ENCODE measurements around the gene PXDN. TPM values are rescaled to one million over a fixed set of nuclear protein-coding genes. Genes with fewer than 3 reads are reported as not detected.

Gene PXDN
- total and polyA plus RNA-seq, 10 of the 15 experiments (the other 5 are each of a cell fraction or from before 2014, with no cell fraction given), result 0.12 to 0.69 (median 0.23) TPM; not detected in 5

DNA sequence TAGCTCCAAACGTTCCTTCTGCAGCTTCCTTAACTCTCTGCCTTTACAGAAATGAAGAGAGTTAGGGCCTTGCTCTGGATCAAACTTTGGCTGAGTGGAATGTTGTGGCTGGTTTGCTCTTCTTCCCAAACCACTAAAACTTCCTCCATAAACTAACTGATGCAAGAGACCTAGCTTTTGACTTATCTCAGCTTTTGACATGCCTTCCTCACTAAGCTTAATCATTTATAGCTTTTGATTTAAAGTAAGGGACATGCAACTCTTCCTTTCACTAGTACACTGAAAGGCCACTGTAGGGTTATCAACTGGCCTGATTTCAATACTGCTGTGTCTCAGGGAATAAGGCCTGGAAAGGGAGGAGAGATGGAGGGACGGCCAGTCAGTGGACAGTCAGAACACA, 8.3 kb downstream of the PXDN start:
- Histone ChIP-seq H3K9ac (ENCODE audit: control insufficient read depth, insufficient read depth, low read length) (no peak overlapping the region), H4K20me1 (ENCODE audit: control insufficient read depth, insufficient read depth) (no peaks in the 10 kb centered on the region), H3K4me3 (no peak overlapping the region), H3K9me3 (replicated peaks; ENCODE audit: control insufficient read depth, insufficient read depth, low read length) (no peaks in the 10 kb centered on the region), H3K4me1 (ENCODE audit: control insufficient read depth, insufficient read depth, low read length) (no peaks in the 10 kb centered on the region), H3K79me2 (ENCODE audit: control insufficient read depth, insufficient read depth, low read length) (no peaks in the 10 kb centered on the region), H3K27me3 (replicated peaks in 1 of 2; ENCODE audit: control insufficient read depth in 2 of 2, insufficient read depth in 2 of 2, low read length in 1 of 2) (no peaks in the 10 kb centered on the region), H3K4me2 (ENCODE audit: control insufficient read depth, insufficient read depth) (no peak overlapping the region), H3K36me3 (ENCODE audit: control insufficient read depth in 2 of 2, insufficient read depth in 2 of 2, low read length in 1 of 2) (no peaks in the 10 kb centered on the region), H3K27ac (ENCODE audit: control insufficient read depth, insufficient read depth) (no peak overlapping the region), H2AFZ (ENCODE audit: control insufficient read depth, low read depth, low read length) (no peak overlapping the region)
- DNase-seq (ENCODE audit: low read depth, low spot score) (no peak), ATAC-seq (no peak), FAIRE-seq (no peak)
- RAD21 ChIA-PET (ENCODE audit: unreplicated experiment), result no interaction called here
- POLR2A ChIA-PET, result no interaction called here
- in situ Hi-C loops (cut with MboI) (no loop called here), intact Hi-C loops (cut with micrococcal nuclease; ENCODE audit: unreplicated experiment) (no loop called here)
- CTCF ChIA-PET, result no interaction called here
- 0% methylated on average over 2 of the region's 2 CpGs for WGBS (ENCODE audit: insufficient coverage, insufficient replicate concordance, low lambda C conversion rate, missing lambda C conversion rate)
- TF ChIP-seq CBX5 (IDR thresholded peaks at IDR 0.05; ENCODE audit: low read depth), result no peak
- no peak for TF ChIP-seq KDM1A (IDR thresholded peaks at IDR 0.05; ENCODE audit: borderline replicate concordance)
- TF ChIP-seq, protein P1, sequence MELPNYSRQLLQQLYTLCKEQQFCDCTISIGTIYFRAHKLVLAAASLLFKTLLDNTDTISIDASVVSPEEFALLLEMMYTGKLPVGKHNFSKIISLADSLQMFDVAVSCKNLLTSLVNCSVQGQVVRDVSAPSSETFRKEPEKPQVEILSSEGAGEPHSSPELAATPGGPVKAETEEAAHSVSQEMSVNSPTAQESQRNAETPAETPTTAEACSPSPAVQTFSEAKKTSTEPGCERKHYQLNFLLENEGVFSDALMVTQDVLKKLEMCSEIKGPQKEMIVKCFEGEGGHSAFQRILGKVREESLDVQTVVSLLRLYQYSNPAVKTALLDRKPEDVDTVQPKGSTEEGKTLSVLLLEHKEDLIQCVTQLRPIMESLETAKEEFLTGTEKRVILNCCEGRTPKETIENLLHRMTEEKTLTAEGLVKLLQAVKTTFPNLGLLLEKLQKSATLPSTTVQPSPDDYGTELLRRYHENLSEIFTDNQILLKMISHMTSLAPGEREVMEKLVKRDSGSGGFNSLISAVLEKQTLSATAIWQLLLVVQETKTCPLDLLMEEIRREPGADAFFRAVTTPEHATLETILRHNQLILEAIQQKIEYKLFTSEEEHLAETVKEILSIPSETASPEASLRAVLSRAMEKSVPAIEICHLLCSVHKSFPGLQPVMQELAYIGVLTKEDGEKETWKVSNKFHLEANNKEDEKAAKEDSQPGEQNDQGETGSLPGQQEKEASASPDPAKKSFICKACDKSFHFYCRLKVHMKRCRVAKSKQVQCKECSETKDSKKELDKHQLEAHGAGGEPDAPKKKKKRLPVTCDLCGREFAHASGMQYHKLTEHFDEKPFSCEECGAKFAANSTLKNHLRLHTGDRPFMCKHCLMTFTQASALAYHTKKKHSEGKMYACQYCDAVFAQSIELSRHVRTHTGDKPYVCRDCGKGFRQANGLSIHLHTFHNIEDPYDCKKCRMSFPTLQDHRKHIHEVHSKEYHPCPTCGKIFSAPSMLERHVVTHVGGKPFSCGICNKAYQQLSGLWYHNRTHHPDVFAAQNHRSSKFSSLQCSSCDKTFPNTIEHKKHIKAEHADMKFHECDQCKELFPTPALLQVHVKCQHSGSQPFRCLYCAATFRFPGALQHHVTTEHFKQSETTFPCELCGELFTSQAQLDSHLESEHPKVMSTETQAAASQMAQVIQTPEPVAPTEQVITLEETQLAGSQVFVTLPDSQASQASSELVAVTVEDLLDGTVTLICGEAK (IDR thresholded peaks at IDR 0.05; ENCODE audit: borderline replicate concordance), result no peak
- no peak for TF ChIP-seq ASH2L (IDR thresholded peaks at IDR 0.05; ENCODE audit: borderline replicate concordance, low read depth)
- no peak for TF ChIP-seq FOXK2 (IDR thresholded peaks at IDR 0.05)
- TF ChIP-seq, protein P2, sequence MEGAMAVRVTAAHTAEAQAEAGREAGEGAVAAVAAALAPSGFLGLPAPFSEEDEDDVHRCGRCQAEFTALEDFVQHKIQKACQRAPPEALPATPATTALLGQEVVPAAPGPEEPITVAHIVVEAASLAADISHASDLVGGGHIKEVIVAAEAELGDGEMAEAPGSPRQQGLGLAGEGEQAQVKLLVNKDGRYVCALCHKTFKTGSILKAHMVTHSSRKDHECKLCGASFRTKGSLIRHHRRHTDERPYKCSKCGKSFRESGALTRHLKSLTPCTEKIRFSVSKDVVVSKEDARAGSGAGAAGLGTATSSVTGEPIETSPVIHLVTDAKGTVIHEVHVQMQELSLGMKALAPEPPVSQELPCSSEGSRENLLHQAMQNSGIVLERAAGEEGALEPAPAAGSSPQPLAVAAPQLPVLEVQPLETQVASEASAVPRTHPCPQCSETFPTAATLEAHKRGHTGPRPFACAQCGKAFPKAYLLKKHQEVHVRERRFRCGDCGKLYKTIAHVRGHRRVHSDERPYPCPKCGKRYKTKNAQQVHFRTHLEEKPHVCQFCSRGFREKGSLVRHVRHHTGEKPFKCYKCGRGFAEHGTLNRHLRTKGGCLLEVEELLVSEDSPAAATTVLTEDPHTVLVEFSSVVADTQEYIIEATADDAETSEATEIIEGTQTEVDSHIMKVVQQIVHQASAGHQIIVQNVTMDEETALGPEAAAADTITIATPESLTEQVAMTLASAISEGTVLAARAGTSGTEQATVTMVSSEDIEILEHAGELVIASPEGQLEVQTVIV (IDR thresholded peaks at IDR 0.05; ENCODE audit: borderline replicate concordance, partially characterized antibody), result no peak
- TF ChIP-seq SMARCA5 (IDR thresholded peaks at IDR 0.05), result no peak
- no peak for TF ChIP-seq RAD21 (IDR thresholded peaks at IDR 0.05; ENCODE audit: insufficient read depth, low read depth, low read length)
- TF ChIP-seq MEF2B (IDR thresholded peaks at IDR 0.05; ENCODE audit: partially characterized antibody, poor library complexity, severe bottlenecking), result no peak
- no peak for TF ChIP-seq ZNF622 (IDR thresholded peaks at IDR 0.05)
- TF ChIP-seq HDAC2 (IDR thresholded peaks at IDR 0.05), result no peak
- no peak for TF ChIP-seq HCFC1 (IDR thresholded peaks at IDR 0.05; ENCODE audit: low read length)
- no peak for TF ChIP-seq NRF1 (conservative IDR thresholded peaks at IDR 0.05; ENCODE audit: low read depth, low read length)
- TF ChIP-seq SUPT20H (IDR thresholded peaks at IDR 0.05; ENCODE audit: borderline replicate concordance, control insufficient read depth, low read depth, low read length), result no peak
- TF ChIP-seq STAT1 (conservative IDR thresholded peaks at IDR 0.05), result no peak
- no TSS peak for BruUV-seq (replicated peaks)
- SMC1A ChIA-PET (ENCODE audit: uncharacterized antibody, unreplicated experiment), result interaction anchor here (1.3 kb wide), 1 partner anchor 15 kb away, joined by 5 read pairs; no protein-coding TSS in a partner anchor

All from GM12878 (cell line).